Measurements from ENCODE around the gene DSG2. TPM values are rescaled to one million over a fixed set of nuclear protein-coding genes. Genes with fewer than 3 reads are reported as not detected.
A peak's percentile ranks its signal among the peaks of the same experiment; 100 is the strongest.
"Not testable (repeated sequence)": the region's sequence is repeated elsewhere in the genome, so short reads cannot be mapped to it uniquely, and the experiment has no call there.

The DSG2 gene
- total and polyA plus RNA-seq, 2 donors = 16.0 to 25.7 TPM

GRCh38 chr18:31493941-31494340 lies 4.0 kb upstream of the DSG2 start:
- DNase-seq (ENCODE audit: low read depth in 6 of 9, low spot score in 9 of 9) = no peak
- Histone ChIP-seq H3K27me3 (ENCODE audit: control insufficient read depth in 2 of 2, insufficient read depth in 1 of 2, low read length in 1 of 2) (peaks cover 8 to 20% of the 10 kb centered on the region in 2 donors), H3K9me3 (ENCODE audit: control insufficient read depth in 2 of 2, insufficient read depth in 1 of 2, low read length in 1 of 2) (peaks cover 0 to 4% of the 10 kb centered on the region in 2 donors), H3K4me3 (ENCODE audit: low read length in 2 of 2) (no peak overlapping the region), H3K4me1 (ENCODE audit: control insufficient read depth in 2 of 2, insufficient read depth in 2 of 2, low read length in 2 of 2) (peaks cover under 1 to 6% of the 10 kb centered on the region in 2 donors), H3K36me3 (ENCODE audit: control insufficient read depth in 2 of 2, insufficient read depth in 2 of 2, low read length in 1 of 2) (no peaks in the 10 kb centered on the region), H3K27ac (ENCODE audit: low read depth in 1 of 2, low read length in 1 of 2) (no peak overlapping the region)

- Histone ChIP-seq H3K27me3 (ENCODE audit: control insufficient read depth in 2 of 2, insufficient read depth in 1 of 2, low read length in 1 of 2) (peaks cover 8 to 20% of the 10 kb centered on the region in 2 donors), H3K4me1 (ENCODE audit: control insufficient read depth in 2 of 2, insufficient read depth in 2 of 2, low read length in 2 of 2) (peaks cover 6 to 12% of the 10 kb centered on the region in 2 donors)
- WGBS = 98% methylated on average over 2 of the region's 2 CpGs
- not testable (repeated sequence) for H3K4me3 ChIP-seq (ENCODE audit: low read length in 2 of 2); H3K36me3 ChIP-seq (ENCODE audit: control insufficient read depth in 2 of 2, insufficient read depth in 2 of 2, low read length in 1 of 2); H3K27ac ChIP-seq (ENCODE audit: low read depth in 1 of 2, low read length in 1 of 2); DNase-seq (ENCODE audit: low read depth in 6 of 9, low spot score in 9 of 9); H3K9me3 ChIP-seq (ENCODE audit: control insufficient read depth in 2 of 2, insufficient read depth in 1 of 2, low read length in 1 of 2)
These were observed 3.2 kb upstream of the DSG2 start for GRCh38 chr18:31494705-31495244.

GRCh38 chr18:31497404-31497835 lies 557 bp upstream of the DSG2 start:
- peaks cover 8 to 20% of the 10 kb centered on the region in 2 donors for H3K27me3 ChIP-seq (ENCODE audit: control insufficient read depth in 2 of 2, insufficient read depth in 1 of 2, low read length in 1 of 2)
- H3K9me3 ChIP-seq (ENCODE audit: control insufficient read depth in 2 of 2, insufficient read depth in 1 of 2, low read length in 1 of 2) = peaks cover 0 to 4% of the 10 kb centered on the region in 2 donors
- H3K36me3 ChIP-seq (ENCODE audit: control insufficient read depth in 2 of 2, insufficient read depth in 2 of 2, low read length in 1 of 2) = no peaks in the 10 kb centered on the region
- peak overlapping the region; percentile 7 to 64 for H3K27ac ChIP-seq (ENCODE audit: low read depth in 1 of 2, low read length in 1 of 2)
- H3K4me1 ChIP-seq (ENCODE audit: control insufficient read depth in 2 of 2, insufficient read depth in 2 of 2, low read length in 2 of 2) = peaks cover 11 to 17% of the 10 kb centered on the region in 2 donors
- DNase-seq (ENCODE audit: low read depth in 6 of 9, low spot score in 9 of 9) = no peak
- 11% methylated on average over 25 of the region's 25 CpGs for WGBS
- H3K4me3 ChIP-seq (ENCODE audit: low read length in 2 of 2) = peak overlapping the region; percentile 83 to 87

- Histone ChIP-seq H3K27me3 (ENCODE audit: control insufficient read depth in 2 of 2, insufficient read depth in 1 of 2, low read length in 1 of 2) (peaks cover 8 to 20% of the 10 kb centered on the region in 2 donors), H3K27ac (ENCODE audit: low read depth in 1 of 2, low read length in 1 of 2) (peak overlapping the region; percentile 46 to 71), H3K9me3 (ENCODE audit: control insufficient read depth in 2 of 2, insufficient read depth in 1 of 2, low read length in 1 of 2) (peaks cover 0 to 4% of the 10 kb centered on the region in 2 donors), H3K4me3 (ENCODE audit: low read length in 2 of 2) (peak overlapping the region; percentile 83 to 87), H3K36me3 (ENCODE audit: control insufficient read depth in 2 of 2, insufficient read depth in 2 of 2, low read length in 1 of 2) (no peaks in the 10 kb centered on the region), H3K4me1 (ENCODE audit: control insufficient read depth in 2 of 2, insufficient read depth in 2 of 2, low read length in 2 of 2) (peaks cover 11 to 17% of the 10 kb centered on the region in 2 donors)
- peak in 3 of 9 donors; percentile 17 to 66 (median 28) for DNase-seq (ENCODE audit: low read depth in 6 of 9, low spot score in 9 of 9)
- WGBS = 19% methylated on average over 22 of the region's 22 CpGs
These were observed 872 bp downstream of the DSG2 start for GRCh38 chr18:31498574-31499524.

- Histone ChIP-seq H3K36me3 (ENCODE audit: control insufficient read depth in 2 of 2, insufficient read depth in 2 of 2, low read length in 1 of 2) (no peaks in the 10 kb centered on the region), H3K9me3 (ENCODE audit: control insufficient read depth in 2 of 2, insufficient read depth in 1 of 2, low read length in 1 of 2) (peaks cover 0 to 4% of the 10 kb centered on the region in 2 donors), H3K4me3 (ENCODE audit: low read length in 2 of 2) (no peak overlapping the region), H3K27ac (ENCODE audit: low read depth in 1 of 2, low read length in 1 of 2) (no peak overlapping the region), H3K27me3 (ENCODE audit: control insufficient read depth in 2 of 2, insufficient read depth in 1 of 2, low read length in 1 of 2) (peaks cover 8 to 20% of the 10 kb centered on the region in 2 donors), H3K4me1 (ENCODE audit: control insufficient read depth in 2 of 2, insufficient read depth in 2 of 2, low read length in 2 of 2) (peaks cover 11 to 17% of the 10 kb centered on the region in 2 donors)
- 61% methylated on average over 6 of the region's 6 CpGs for WGBS
- peak in 2 of 9 donors; percentile 12 to 42 for DNase-seq (ENCODE audit: low read depth in 6 of 9, low spot score in 9 of 9)
These were observed 2.2 kb downstream of the DSG2 start for GRCh38 chr18:31500051-31500688.

GRCh38 chr18:31503011-31503410 lies 5.0 kb downstream of the DSG2 start:
- no peak for DNase-seq (ENCODE audit: low read depth in 6 of 9, low spot score in 9 of 9)
- no peak overlapping the region for H3K4me3 ChIP-seq (ENCODE audit: low read length in 2 of 2)
- H3K36me3 ChIP-seq (ENCODE audit: control insufficient read depth in 2 of 2, insufficient read depth in 2 of 2, low read length in 1 of 2) = no peaks in the 10 kb centered on the region
- H3K27me3 ChIP-seq (ENCODE audit: control insufficient read depth in 2 of 2, insufficient read depth in 1 of 2, low read length in 1 of 2) = peaks cover 0 to 5% of the 10 kb centered on the region in 2 donors
- peaks cover 11 to 12% of the 10 kb centered on the region in 2 donors for H3K4me1 ChIP-seq (ENCODE audit: control insufficient read depth in 2 of 2, insufficient read depth in 2 of 2, low read length in 2 of 2)
- 97% methylated on average over 4 of the region's 4 CpGs for WGBS
- H3K9me3 ChIP-seq (ENCODE audit: control insufficient read depth in 2 of 2, insufficient read depth in 1 of 2, low read length in 1 of 2) = peaks cover 0 to 4% of the 10 kb centered on the region in 2 donors
- H3K27ac ChIP-seq (ENCODE audit: low read depth in 1 of 2, low read length in 1 of 2) = no peak overlapping the region

DNA sequence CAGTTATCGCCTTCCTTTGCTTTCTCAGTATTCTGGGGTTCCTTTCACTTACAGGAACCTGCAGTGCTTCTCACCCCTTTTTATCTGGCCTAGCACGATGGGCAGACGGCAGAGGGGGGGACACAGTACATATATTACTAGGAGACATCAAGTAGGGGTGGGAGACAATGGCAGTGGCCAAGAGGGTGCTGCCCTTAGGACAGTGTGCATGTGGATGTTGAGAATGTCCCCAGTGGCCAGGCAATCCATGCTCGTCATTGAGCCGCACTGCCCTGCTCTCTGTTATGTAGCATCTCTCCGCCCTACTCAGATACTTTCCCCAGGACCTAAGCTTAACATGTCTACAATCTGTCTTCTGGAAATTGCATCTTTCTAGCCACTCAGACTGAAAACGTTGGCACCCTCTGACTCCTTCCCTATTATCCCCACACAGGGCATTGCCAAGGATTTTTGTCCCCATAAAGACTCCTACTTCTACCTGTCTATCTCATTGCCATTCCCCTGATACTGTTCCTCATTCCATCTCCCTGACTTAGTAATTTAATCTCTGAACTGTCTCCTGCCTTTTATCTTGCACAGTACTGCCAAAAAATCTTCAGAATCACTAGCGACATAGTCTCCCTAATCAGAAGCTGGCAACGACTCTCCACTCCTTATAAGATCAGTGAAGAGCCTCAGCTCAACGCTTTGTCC lies 6.6 kb downstream of the DSG2 start:
- no peak for DNase-seq (ENCODE audit: low read depth in 6 of 9, low spot score in 9 of 9)
- Histone ChIP-seq H3K9me3 (ENCODE audit: control insufficient read depth in 2 of 2, insufficient read depth in 1 of 2, low read length in 1 of 2) (no peaks in the 10 kb centered on the region), H3K27ac (ENCODE audit: low read depth in 1 of 2, low read length in 1 of 2) (no peak overlapping the region), H3K4me1 (ENCODE audit: control insufficient read depth in 2 of 2, insufficient read depth in 2 of 2, low read length in 2 of 2) (peaks cover 5 to 8% of the 10 kb centered on the region in 2 donors), H3K36me3 (ENCODE audit: control insufficient read depth in 2 of 2, insufficient read depth in 2 of 2, low read length in 1 of 2) (no peaks in the 10 kb centered on the region), H3K4me3 (ENCODE audit: low read length in 2 of 2) (no peak overlapping the region), H3K27me3 (ENCODE audit: control insufficient read depth in 2 of 2, insufficient read depth in 1 of 2, low read length in 1 of 2) (no peaks in the 10 kb centered on the region)
- 76% methylated on average over 10 of the region's 10 CpGs for WGBS

DNA sequence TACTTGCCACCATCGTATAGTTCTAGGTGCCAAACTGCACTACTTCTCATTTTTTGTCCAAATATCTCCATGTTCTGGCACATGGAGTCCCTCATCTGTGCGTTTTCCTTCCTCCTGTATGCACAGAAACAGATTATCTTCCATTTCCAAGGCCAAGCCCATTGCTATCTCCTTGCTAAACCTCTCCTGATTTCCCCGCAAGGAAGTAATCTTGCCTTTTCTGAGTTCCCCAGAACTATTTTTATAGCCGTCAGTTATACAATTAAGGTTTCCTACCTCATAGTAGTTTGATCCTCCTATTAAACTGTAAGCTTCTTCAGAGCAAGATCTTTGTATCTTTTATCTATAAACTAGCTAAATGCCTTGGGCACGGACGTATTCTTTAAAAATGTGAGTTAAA lies 7.2 kb downstream of the DSG2 start:
- Histone ChIP-seq H3K9me3 (ENCODE audit: control insufficient read depth in 2 of 2, insufficient read depth in 1 of 2, low read length in 1 of 2) (no peaks in the 10 kb centered on the region), H3K27ac (ENCODE audit: low read depth in 1 of 2, low read length in 1 of 2) (no peak overlapping the region), H3K27me3 (ENCODE audit: control insufficient read depth in 2 of 2, insufficient read depth in 1 of 2, low read length in 1 of 2) (no peaks in the 10 kb centered on the region), H3K36me3 (ENCODE audit: control insufficient read depth in 2 of 2, insufficient read depth in 2 of 2, low read length in 1 of 2) (no peaks in the 10 kb centered on the region), H3K4me3 (ENCODE audit: low read length in 2 of 2) (no peak overlapping the region), H3K4me1 (ENCODE audit: control insufficient read depth in 2 of 2, insufficient read depth in 2 of 2, low read length in 2 of 2) (peaks cover 2 to 6% of the 10 kb centered on the region in 2 donors)
- no peak for DNase-seq (ENCODE audit: low read depth in 6 of 9, low spot score in 9 of 9)
- WGBS = 82% methylated on average over 6 of the region's 6 CpGs

All from thymus (tissue), 11 donors.